ENCODE results near the gene FBXO41.

The FBXO41 gene

DNA sequence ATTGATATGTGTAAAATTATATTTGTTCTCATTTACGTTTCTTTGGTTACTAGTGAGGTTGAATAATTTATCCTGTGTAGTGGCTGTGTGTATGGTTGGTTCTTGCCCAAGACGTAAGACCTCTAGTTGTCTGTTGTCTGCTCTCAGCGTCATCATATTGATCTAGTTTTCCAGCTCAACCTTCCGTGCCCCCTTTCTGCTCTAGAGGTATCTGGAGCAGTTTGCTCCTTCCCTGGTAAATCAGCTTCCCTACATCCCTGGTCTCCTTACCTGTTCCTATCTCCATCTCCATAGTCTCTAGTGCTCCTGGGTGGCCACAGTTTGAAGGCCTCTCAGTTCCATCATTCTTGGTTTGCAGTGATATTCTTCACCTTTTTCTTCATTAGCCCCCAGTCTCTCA, 69.0 kb downstream of the FBXO41 start:
- peak overlapping the region in 1 of 2 donors; percentile 55 for H3K9ac ChIP-seq (ENCODE audit: low read depth in 1 of 2, low read length in 2 of 2)
- H3K9me3 ChIP-seq (ENCODE audit: control insufficient read depth in 1 of 2, low read length in 2 of 2): no peaks in the 10 kb centered on the region
- H3K27me3 ChIP-seq (ENCODE audit: control insufficient read depth in 1 of 2, insufficient read depth in 2 of 2, low read length in 2 of 2): no peaks in the 10 kb centered on the region
- peak overlapping the region in 1 of 2 donors; percentile 85 for H3K4me3 ChIP-seq (ENCODE audit: low read depth in 1 of 2, low read length in 2 of 2)
- H3K27ac ChIP-seq (ENCODE audit: low read depth, low read length): no peak overlapping the region
- H3K36me3 ChIP-seq (ENCODE audit: control insufficient read depth in 1 of 2, insufficient read depth in 2 of 2, low read length in 2 of 2): peaks cover 0 to 14% of the 10 kb centered on the region in 2 donors
- peaks cover 13 to 16% of the 10 kb centered on the region in 2 donors for H3K4me1 ChIP-seq (ENCODE audit: control insufficient read depth in 1 of 2, insufficient read depth in 2 of 2, low read length in 2 of 2)

DNA sequence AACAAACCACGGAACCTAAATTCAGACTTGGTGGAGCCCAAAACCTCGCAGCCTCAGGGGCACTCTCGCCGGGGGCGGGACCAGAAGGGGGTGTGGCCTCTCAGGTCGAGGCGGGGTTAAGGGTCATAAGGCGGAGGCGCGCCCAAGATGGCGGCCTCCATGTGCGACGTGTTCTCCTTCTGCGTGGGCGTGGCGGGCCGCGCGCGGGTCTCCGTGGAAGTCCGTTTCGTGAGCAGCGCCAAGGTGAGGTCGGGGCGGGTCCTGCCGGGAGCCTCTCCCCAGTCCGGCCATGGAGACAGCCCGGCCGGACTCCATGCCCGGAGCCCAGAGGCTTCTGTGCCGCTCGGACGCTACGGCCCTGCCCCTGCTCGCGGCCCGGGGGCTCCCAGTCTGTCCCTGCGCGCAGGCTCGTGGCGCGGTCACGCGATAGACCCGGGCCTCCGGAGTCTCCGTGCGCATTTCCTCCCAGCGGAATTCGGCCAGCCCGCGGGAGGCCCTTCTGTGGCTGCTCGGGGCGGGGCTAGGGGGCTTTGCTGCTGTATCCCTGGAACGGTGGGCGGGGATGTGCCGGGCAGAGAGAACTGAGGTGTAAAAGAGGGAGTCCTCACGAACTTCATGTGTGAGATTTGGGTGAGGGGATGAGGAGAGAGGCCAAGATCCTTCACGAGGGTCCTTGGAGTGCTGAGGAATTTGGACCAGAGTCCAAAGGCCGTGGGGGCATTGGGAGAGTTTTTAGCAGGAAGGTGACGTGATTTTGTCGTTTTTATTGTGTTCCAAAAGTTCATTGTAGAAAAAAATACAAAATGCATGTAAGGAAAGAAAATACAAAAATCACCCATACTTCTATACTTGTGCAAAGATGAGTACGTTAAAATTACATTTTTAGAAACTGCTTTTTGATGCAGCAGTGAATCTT, 69.9 kb downstream of the FBXO41 start, which contains the start of gene SMYD5:
SMYD5 (plus strand) TSS at position 126 of the 916 bp plus-strand sequence; CDS start at position 148, 22 bp downstream.
- peaks cover 0 to 6% of the 10 kb centered on the region in 2 donors for H3K36me3 ChIP-seq (ENCODE audit: control insufficient read depth in 1 of 2, insufficient read depth in 2 of 2, low read length in 2 of 2)
- H3K9me3 ChIP-seq (ENCODE audit: control insufficient read depth in 1 of 2, low read length in 2 of 2): no peaks in the 10 kb centered on the region
- peaks cover 13 to 16% of the 10 kb centered on the region in 2 donors for H3K4me1 ChIP-seq (ENCODE audit: control insufficient read depth in 1 of 2, insufficient read depth in 2 of 2, low read length in 2 of 2)
- peak within 1 kb of the TSS; percentile 55 to 61 for H3K9ac ChIP-seq (ENCODE audit: low read depth in 1 of 2, low read length in 2 of 2)
- peak within 1 kb of the TSS; percentile 80 to 85 for H3K4me3 ChIP-seq (ENCODE audit: low read depth in 1 of 2, low read length in 2 of 2)
- H3K27ac ChIP-seq (ENCODE audit: low read depth, low read length): no peak within 1 kb of the TSS
- H3K27me3 ChIP-seq (ENCODE audit: control insufficient read depth in 1 of 2, insufficient read depth in 2 of 2, low read length in 2 of 2): peaks cover 0 to 5% of the 10 kb centered on the region in 2 donors

DNA sequence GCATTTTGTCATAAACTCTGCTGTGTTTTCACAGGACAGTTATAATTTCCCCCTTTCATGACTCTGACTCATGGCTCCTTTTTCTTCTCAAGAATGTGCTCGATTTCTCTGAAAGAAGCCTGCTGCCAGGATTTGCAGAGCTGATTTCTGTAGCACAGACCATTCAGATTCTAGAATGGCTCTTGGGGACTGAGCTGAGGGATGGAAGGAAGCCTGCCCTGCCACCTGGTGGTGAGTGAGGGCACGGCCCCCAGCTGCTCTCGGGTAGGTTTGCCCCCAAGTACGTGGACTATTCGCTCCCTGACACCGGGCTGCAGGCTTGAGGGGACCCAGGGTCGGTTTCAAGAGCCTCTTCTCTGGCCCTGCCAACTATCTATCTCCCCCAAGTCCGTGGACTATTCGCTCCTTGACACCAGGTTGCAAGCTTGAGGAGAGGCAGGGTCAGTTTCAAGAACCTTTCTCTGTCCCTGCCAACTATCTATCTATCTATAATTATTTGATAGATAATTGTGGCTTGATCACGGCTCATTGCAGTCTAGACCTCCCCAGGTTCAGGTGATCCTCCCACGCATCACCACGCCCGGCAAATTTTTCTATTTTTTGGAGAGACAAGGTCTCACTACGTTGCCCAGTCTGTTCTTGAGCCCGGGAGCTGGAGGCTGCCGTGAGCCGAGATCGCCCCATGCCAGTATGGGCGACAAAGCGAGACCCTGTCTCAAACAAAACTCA, 71.7 kb downstream of the FBXO41 start:
- Histone ChIP-seq H3K9me3 (ENCODE audit: control insufficient read depth in 1 of 2, low read length in 2 of 2) (no peaks in the 10 kb centered on the region), H3K27ac (ENCODE audit: low read depth, low read length) (no peak overlapping the region)

DNA sequence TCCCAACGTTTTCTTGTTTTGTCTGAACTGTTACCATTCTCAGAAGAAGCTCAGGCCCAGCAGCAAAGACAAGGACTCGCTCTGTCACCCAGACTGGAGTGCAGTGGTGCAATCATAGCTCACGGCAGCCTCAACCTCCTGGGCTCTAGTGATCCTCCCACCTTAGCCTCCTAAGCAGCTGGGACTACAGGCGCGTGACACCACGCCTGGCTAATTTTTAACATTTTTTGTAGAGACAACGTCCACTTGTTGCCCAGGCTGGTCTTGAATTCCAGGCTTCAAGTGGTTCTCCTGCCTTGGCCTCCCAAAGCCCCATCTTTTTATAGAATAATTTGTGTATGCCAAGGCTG, 72.2 kb downstream of the FBXO41 start:
- Histone ChIP-seq H3K4me1 (ENCODE audit: control insufficient read depth in 1 of 2, insufficient read depth in 2 of 2, low read length in 2 of 2) (peaks cover 13 to 16% of the 10 kb centered on the region in 2 donors), H3K27me3 (ENCODE audit: control insufficient read depth in 1 of 2, insufficient read depth in 2 of 2, low read length in 2 of 2) (peaks cover 0 to 5% of the 10 kb centered on the region in 2 donors), H3K9ac (ENCODE audit: low read depth in 1 of 2, low read length in 2 of 2) (no peak overlapping the region), H3K4me3 (ENCODE audit: low read depth in 1 of 2, low read length in 2 of 2) (no peak overlapping the region), H3K9me3 (ENCODE audit: control insufficient read depth in 1 of 2, low read length in 2 of 2) (no peaks in the 10 kb centered on the region), H3K36me3 (ENCODE audit: control insufficient read depth in 1 of 2, insufficient read depth in 2 of 2, low read length in 2 of 2) (no peaks in the 10 kb centered on the region), H3K27ac (ENCODE audit: low read depth, low read length) (no peak overlapping the region)

More for the DNA sequence above, 71.7 kb downstream of the FBXO41 start:
- no peaks in the 10 kb centered on the region for H3K36me3 ChIP-seq (ENCODE audit: control insufficient read depth in 1 of 2, insufficient read depth in 2 of 2, low read length in 2 of 2)
- H3K9ac ChIP-seq (ENCODE audit: low read depth in 1 of 2, low read length in 2 of 2): no peak overlapping the region
- H3K27me3 ChIP-seq (ENCODE audit: control insufficient read depth in 1 of 2, insufficient read depth in 2 of 2, low read length in 2 of 2): peaks cover 0 to 5% of the 10 kb centered on the region in 2 donors
- H3K4me3 ChIP-seq (ENCODE audit: low read depth in 1 of 2, low read length in 2 of 2): no peak overlapping the region
- H3K4me1 ChIP-seq (ENCODE audit: control insufficient read depth in 1 of 2, insufficient read depth in 2 of 2, low read length in 2 of 2): peaks cover 13 to 16% of the 10 kb centered on the region in 2 donors

DNA sequence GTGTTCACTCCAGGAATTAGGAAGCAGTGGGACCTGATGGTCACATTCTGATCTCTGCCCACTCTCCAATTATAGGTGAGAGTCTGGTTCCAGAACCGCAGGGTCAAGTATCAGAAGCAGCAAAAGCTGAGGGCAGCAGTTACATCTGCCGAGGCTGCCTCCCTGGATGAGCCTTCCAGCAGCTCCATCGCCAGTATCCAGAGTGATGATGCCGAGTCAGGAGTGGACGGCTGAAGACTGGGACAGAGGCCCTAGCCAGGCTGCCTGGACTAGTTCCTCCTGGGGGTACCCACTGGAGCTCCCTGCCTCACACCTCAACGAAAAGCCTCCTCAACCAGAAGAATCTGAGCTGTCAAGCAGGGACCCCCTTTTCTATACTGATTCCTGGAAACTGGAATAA, 73.6 kb downstream of the FBXO41 start:
- no peaks in the 10 kb centered on the region for H3K36me3 ChIP-seq (ENCODE audit: control insufficient read depth in 1 of 2, insufficient read depth in 2 of 2, low read length in 2 of 2)
- H3K9ac ChIP-seq (ENCODE audit: low read depth in 1 of 2, low read length in 2 of 2): no peak overlapping the region
- H3K27ac ChIP-seq (ENCODE audit: low read depth, low read length): no peak overlapping the region
- H3K27me3 ChIP-seq (ENCODE audit: control insufficient read depth in 1 of 2, insufficient read depth in 2 of 2, low read length in 2 of 2): peaks cover 0 to 5% of the 10 kb centered on the region in 2 donors
- H3K4me1 ChIP-seq (ENCODE audit: control insufficient read depth in 1 of 2, insufficient read depth in 2 of 2, low read length in 2 of 2): peaks cover 12 to 16% of the 10 kb centered on the region in 2 donors
- H3K4me3 ChIP-seq (ENCODE audit: low read depth in 1 of 2, low read length in 2 of 2): no peak overlapping the region
- no peaks in the 10 kb centered on the region for H3K9me3 ChIP-seq (ENCODE audit: control insufficient read depth in 1 of 2, low read length in 2 of 2)

DNA sequence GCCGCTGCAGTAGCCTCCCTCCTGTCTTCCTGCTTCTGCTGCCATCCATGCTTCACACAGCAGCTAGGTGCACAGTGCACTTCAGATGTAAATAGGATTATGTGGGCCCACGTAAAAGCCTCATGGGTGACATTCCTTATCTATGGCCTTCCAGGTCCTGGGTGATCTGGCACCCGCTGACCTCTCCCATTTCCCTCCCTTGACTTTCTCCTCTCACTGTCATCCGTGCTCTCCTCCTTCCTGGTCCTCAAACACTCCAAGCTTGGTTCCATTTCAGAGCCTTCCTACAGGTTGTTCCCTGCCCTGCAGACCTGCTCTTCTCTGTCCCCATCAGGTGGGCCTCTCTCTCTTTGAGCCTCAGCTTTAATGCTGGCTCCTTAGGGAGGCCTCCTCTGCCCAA, 74.3 kb downstream of the FBXO41 start:
- Histone ChIP-seq H3K27me3 (ENCODE audit: control insufficient read depth in 1 of 2, insufficient read depth in 2 of 2, low read length in 2 of 2) (peaks cover 0 to 5% of the 10 kb centered on the region in 2 donors), H3K9me3 (ENCODE audit: control insufficient read depth in 1 of 2, low read length in 2 of 2) (no peaks in the 10 kb centered on the region), H3K36me3 (ENCODE audit: control insufficient read depth in 1 of 2, insufficient read depth in 2 of 2, low read length in 2 of 2) (no peaks in the 10 kb centered on the region), H3K4me3 (ENCODE audit: low read depth in 1 of 2, low read length in 2 of 2) (no peak overlapping the region), H3K9ac (ENCODE audit: low read depth in 1 of 2, low read length in 2 of 2) (no peak overlapping the region), H3K27ac (ENCODE audit: low read depth, low read length) (no peak overlapping the region), H3K4me1 (ENCODE audit: control insufficient read depth in 1 of 2, insufficient read depth in 2 of 2, low read length in 2 of 2) (peaks cover 7 to 12% of the 10 kb centered on the region in 2 donors)

DNA sequence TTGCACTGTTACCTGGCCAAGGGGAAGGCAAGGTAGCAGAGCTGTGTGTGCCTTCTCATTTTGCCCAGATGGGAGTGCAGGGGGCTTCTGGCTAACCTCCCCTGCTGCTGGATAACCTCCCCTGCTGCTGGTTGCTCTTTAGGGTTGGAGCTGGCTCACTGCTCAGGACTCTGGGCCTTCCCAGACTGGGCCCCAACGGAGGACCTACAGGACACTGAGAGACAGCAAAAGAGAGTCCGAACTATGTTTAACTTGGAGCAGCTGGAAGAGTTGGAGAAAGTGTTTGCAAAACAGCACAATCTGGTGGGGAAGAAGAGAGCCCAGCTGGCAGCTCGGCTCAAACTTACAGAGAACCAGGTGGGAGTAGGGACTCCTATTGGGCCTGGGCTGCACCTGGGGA, 76.0 kb downstream of the FBXO41 start:
- no peak overlapping the region for H3K9ac ChIP-seq (ENCODE audit: low read depth in 1 of 2, low read length in 2 of 2)
- peaks cover 11 to 15% of the 10 kb centered on the region in 2 donors for H3K27me3 ChIP-seq (ENCODE audit: control insufficient read depth in 1 of 2, insufficient read depth in 2 of 2, low read length in 2 of 2)
- H3K9me3 ChIP-seq (ENCODE audit: control insufficient read depth in 1 of 2, low read length in 2 of 2): no peaks in the 10 kb centered on the region
- H3K4me1 ChIP-seq (ENCODE audit: control insufficient read depth in 1 of 2, insufficient read depth in 2 of 2, low read length in 2 of 2): peaks cover 2 to 7% of the 10 kb centered on the region in 2 donors
- H3K36me3 ChIP-seq (ENCODE audit: control insufficient read depth in 1 of 2, insufficient read depth in 2 of 2, low read length in 2 of 2): no peaks in the 10 kb centered on the region
- H3K4me3 ChIP-seq (ENCODE audit: low read depth in 1 of 2, low read length in 2 of 2): no peak overlapping the region
- H3K27ac ChIP-seq (ENCODE audit: low read depth, low read length): no peak overlapping the region

DNA sequence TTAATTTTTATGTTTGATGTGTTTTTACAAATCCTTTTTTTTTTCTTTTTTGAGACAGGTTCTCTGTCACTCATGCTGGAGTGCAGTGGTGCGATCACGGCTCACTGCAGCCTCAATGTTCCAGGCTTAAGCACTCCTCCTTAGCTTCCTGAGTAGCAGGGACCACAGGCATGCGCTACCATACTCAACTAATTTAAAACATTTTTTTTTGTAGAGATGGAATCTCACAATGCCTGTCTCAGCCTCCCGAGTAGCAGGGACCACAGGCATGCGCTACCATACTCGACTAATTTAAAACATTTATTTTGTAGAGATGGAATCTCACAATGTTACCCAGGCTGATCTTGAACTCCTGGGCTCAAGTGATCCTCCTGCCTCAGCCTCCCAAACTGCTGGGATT, 78.7 kb downstream of the FBXO41 start:
- Histone ChIP-seq H3K36me3 (ENCODE audit: control insufficient read depth in 1 of 2, insufficient read depth in 2 of 2, low read length in 2 of 2) (no peaks in the 10 kb centered on the region), H3K27me3 (ENCODE audit: control insufficient read depth in 1 of 2, insufficient read depth in 2 of 2, low read length in 2 of 2) (peaks cover 31 to 37% of the 10 kb centered on the region in 2 donors), H3K27ac (ENCODE audit: low read depth, low read length) (no peak overlapping the region), H3K9ac (ENCODE audit: low read depth in 1 of 2, low read length in 2 of 2) (no peak overlapping the region), H3K4me1 (ENCODE audit: control insufficient read depth in 1 of 2, insufficient read depth in 2 of 2, low read length in 2 of 2) (peaks cover 0 to 9% of the 10 kb centered on the region in 2 donors), H3K9me3 (ENCODE audit: control insufficient read depth in 1 of 2, low read length in 2 of 2) (no peaks in the 10 kb centered on the region), H3K4me3 (ENCODE audit: low read depth in 1 of 2, low read length in 2 of 2) (no peak overlapping the region)

Data from duodenal mucosa (tissue), 2 donors.